HepG2 (cell line): Measurements from ENCODE around the gene CCL17. TPM values are rescaled to one million over a fixed set of nuclear protein-coding genes. Genes with fewer than 3 reads are reported as not detected.

Experiments
- GFI1 ChIP-seq: sonication (generic); formaldehyde crosslinking; IDR thresholded peaks from 2 replicates; pipeline ENCODE4 v1.5.0; 2020; ENCODE audit warnings: missing genetic modification reagents, mild to moderate bottlenecking, borderline replicate concordance
- HOXA5 ChIP-seq: sonication (generic); formaldehyde crosslinking; IDR thresholded peaks from 2 replicates; pipeline ENCODE4 v1.4.0; 2020; ENCODE audit warnings: missing genetic modification reagents
- RNF2 ChIP-seq: fragments of 450-650 bp; conservative IDR thresholded peaks from 2 replicates; pipeline ENCODE4 v1.6.1; 2016; ENCODE audit warnings: low read depth
- ZBTB38 ChIP-seq: sonication (generic); formaldehyde crosslinking; IDR thresholded peaks from 2 replicates; pipeline ENCODE4 v1.5.1; 2020; ENCODE audit warnings: mild to moderate bottlenecking, missing genetic modification reagents
- ZMYM3 ChIP-seq: sonication (generic); formaldehyde crosslinking; IDR thresholded peaks from 2 replicates; pipeline ENCODE4 v1.5.1; 2020; ENCODE audit warnings: mild to moderate bottlenecking, missing genetic modification reagents
- ZNF136 ChIP-seq: sonication (generic); formaldehyde crosslinking; IDR thresholded peaks from 2 replicates; pipeline ENCODE4 v1.8.1; 2022; ENCODE audit warnings: low read depth, mild to moderate bottlenecking, moderate library complexity, missing genetic modification reagents
- ZNF180 ChIP-seq: sonication (generic); formaldehyde crosslinking; IDR thresholded peaks from 2 replicates; pipeline ENCODE4 v1.4.0; 2020; ENCODE audit warnings: low read depth, missing genetic modification reagents, borderline replicate concordance
- ZNF644 ChIP-seq: IDR thresholded peaks from 2 replicates; pipeline ENCODE4 v1.6.1; 2016; ENCODE audit warnings: low read depth
- ZNF724P ChIP-seq: sonication (generic); formaldehyde crosslinking; IDR thresholded peaks from 2 replicates; pipeline ENCODE4 v1.8.0; 2022; ENCODE audit warnings: missing genetic modification reagents, borderline replicate concordance
- ZNF747 ChIP-seq: sonication (generic); formaldehyde crosslinking; IDR thresholded peaks from 2 replicates; pipeline ENCODE4 v1.8.1; 2023; ENCODE audit warnings: missing genetic modification reagents, mild to moderate bottlenecking, borderline replicate concordance
- ZSCAN25 ChIP-seq: sonication (generic); formaldehyde crosslinking; IDR thresholded peaks from 2 replicates; pipeline ENCODE4 v1.8.0; 2022; ENCODE audit warnings: mild to moderate bottlenecking, missing genetic modification reagents
- polyA plus RNA-seq, 8 experiments: library from polyadenylated mRNA; depleted of rRNA in 3 of 8; stranded (reverse) in 7 of 8; unstranded in 1 of 8; fragments of >200 nt; fragmentation: Illumina TruSeq in 4 of 8; extraction: Trizol in 4 of 8; gene quantifications; 2 replicates each; pipeline versions ENCODE4 v1.2.1 to v1.2.3, GENCODE V29; 2011 to 2016; ENCODE audit warnings: low read depth in 4 of 8, missing spikeins in 1 of 8, mixed read lengths in 1 of 8; ENCODE audit not compliant: insufficient read depth in 1 of 8
- total RNA-seq, 5 experiments: library from RNA; depleted of rRNA; stranded (reverse); fragments of >200 nt; fragmentation: Illumina TruSeq; extraction: Trizol; gene quantifications; 2 replicates each; pipeline ENCODE4 v1.2.3, GENCODE V29; 2016; ENCODE audit warnings: low read depth in 1 of 5
- TF ChIP-seq, protein P1 (sequence below): sonication (generic); formaldehyde crosslinking; IDR thresholded peaks from 2 replicates; pipeline ENCODE4 v1.5.1; 2020; ENCODE audit warnings: mild to moderate bottlenecking, missing genetic modification reagents, borderline replicate concordance
- TF ChIP-seq, protein P2 (sequence below): sonication (generic); formaldehyde crosslinking; IDR thresholded peaks from 2 replicates; pipeline ENCODE4 v1.8.1; 2023; ENCODE audit warnings: missing genetic modification reagents, mild to moderate bottlenecking, borderline replicate concordance
- TF ChIP-seq, protein P3 (sequence below), 2 experiments: sonication (generic) in 1 of 2; formaldehyde crosslinking in 1 of 2; IDR thresholded peaks; 2 replicates each; pipeline versions ENCODE4 v1.5.1 to v1.6.1; 2011 to 2020; ENCODE audit warnings: borderline replicate concordance in 1 of 2, low read depth in 1 of 2, low read length in 1 of 2, mild to moderate bottlenecking in 1 of 2, missing genetic modification reagents in 1 of 2, moderate library complexity in 1 of 2

Gene CCL17
- total and polyA plus RNA-seq, 2 of the 13 experiments (the other 11 are each of a cell fraction or from before 2014, with no cell fraction given), result not detected

DNA sequence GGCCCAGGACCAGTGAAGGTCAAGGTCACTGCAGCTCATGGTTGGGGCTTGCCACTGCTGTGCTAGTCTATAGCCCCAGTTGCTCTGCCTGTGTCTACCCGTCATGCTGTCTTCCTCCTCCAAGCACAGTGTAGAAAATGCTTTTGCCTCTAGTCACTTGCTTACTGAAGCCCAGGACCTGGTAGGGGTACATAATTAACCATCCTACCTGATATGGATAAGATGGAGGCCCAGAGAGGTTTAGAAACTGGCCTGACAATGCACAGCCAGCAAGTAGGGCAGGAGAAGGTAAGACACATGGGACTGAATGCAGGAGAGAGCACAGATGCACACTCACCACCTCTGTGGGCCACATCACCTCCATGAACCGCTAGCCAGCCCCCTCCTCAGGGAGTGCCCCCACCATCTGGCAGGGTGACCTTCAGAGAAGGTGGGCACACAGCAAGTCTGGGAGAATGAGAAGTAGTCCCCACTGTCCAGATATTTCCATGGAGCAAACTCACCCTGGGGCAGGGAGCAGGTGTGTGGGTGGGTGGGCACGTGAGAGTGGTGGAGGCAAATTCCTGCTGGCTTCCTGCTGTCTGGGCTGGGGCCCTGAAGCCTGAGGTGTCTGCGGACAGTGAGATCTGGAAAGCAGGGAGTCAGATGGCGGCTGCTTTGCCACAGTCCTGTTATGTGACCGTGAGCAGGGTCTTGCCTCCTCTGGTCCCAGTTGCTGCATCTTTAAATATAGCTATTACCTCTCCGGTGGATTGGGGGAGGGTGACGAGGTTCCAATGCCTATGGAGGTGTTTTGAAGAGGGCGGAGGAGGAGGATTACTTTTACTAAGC, 31.2 kb upstream of the CCL17 start (continued):
- TF ChIP-seq, protein P1, sequence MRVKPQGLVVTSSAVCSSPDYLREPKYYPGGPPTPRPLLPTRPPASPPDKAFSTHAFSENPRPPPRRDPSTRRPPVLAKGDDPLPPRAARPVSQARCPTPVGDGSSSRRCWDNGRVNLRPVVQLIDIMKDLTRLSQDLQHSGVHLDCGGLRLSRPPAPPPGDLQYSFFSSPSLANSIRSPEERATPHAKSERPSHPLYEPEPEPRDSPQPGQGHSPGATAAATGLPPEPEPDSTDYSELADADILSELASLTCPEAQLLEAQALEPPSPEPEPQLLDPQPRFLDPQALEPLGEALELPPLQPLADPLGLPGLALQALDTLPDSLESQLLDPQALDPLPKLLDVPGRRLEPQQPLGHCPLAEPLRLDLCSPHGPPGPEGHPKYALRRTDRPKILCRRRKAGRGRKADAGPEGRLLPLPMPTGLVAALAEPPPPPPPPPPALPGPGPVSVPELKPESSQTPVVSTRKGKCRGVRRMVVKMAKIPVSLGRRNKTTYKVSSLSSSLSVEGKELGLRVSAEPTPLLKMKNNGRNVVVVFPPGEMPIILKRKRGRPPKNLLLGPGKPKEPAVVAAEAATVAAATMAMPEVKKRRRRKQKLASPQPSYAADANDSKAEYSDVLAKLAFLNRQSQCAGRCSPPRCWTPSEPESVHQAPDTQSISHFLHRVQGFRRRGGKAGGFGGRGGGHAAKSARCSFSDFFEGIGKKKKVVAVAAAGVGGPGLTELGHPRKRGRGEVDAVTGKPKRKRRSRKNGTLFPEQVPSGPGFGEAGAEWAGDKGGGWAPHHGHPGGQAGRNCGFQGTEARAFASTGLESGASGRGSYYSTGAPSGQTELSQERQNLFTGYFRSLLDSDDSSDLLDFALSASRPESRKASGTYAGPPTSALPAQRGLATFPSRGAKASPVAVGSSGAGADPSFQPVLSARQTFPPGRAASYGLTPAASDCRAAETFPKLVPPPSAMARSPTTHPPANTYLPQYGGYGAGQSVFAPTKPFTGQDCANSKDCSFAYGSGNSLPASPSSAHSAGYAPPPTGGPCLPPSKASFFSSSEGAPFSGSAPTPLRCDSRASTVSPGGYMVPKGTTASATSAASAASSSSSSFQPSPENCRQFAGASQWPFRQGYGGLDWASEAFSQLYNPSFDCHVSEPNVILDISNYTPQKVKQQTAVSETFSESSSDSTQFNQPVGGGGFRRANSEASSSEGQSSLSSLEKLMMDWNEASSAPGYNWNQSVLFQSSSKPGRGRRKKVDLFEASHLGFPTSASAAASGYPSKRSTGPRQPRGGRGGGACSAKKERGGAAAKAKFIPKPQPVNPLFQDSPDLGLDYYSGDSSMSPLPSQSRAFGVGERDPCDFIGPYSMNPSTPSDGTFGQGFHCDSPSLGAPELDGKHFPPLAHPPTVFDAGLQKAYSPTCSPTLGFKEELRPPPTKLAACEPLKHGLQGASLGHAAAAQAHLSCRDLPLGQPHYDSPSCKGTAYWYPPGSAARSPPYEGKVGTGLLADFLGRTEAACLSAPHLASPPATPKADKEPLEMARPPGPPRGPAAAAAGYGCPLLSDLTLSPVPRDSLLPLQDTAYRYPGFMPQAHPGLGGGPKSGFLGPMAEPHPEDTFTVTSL, result peak; percentile 79; the same call in 1 of the 2 replicates
- TF ChIP-seq ZSCAN25 (CRISPR knock-in tag) (no peak), HOXA5 (CRISPR knock-in tag) (peak; percentile 97; the same call in 1 of the 2 replicates), ZBTB38 (CRISPR knock-in tag) (no peak), GFI1 (0 out of 2 replicates have a peak, but pooled peaks have one; percentile 49), ZNF724P (CRISPR knock-in tag) (peak; percentile 64; the same call in 1 of the 2 replicates), ZNF747 (CRISPR knock-in tag) (peak; percentile 37; the same call in 1 of the 2 replicates), ZNF644 (no peak), RNF2 (no peak), ZNF180 (0 out of 2 replicates have a peak, but pooled peaks have one; percentile 62), ZMYM3 (peak; percentile 98), ZNF136 (CRISPR knock-in tag) (0 out of 2 replicates have a peak, but pooled peaks have one; percentile 13)
- TF ChIP-seq, protein P2, sequence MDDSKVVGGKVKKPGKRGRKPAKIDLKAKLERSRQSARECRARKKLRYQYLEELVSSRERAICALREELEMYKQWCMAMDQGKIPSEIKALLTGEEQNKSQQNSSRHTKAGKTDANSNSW (CRISPR knock-in tag), result 0 out of 2 replicates have a peak, but pooled peaks have one; percentile 7
- TF ChIP-seq, protein P3, sequence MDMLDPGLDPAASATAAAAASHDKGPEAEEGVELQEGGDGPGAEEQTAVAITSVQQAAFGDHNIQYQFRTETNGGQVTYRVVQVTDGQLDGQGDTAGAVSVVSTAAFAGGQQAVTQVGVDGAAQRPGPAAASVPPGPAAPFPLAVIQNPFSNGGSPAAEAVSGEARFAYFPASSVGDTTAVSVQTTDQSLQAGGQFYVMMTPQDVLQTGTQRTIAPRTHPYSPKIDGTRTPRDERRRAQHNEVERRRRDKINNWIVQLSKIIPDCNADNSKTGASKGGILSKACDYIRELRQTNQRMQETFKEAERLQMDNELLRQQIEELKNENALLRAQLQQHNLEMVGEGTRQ (IDR thresholded peaks at IDR 0.05; ENCODE audit: low read depth, low read length), result no peak
- TF ChIP-seq, protein P3 (CRISPR knock-in tag; IDR thresholded peaks at IDR 0.05; ENCODE audit: borderline replicate concordance), result peak; percentile 59; the same call in 1 of the 2 replicates
